ENCODE measurements around the gene TPSB2. TPM values are rescaled to one million over a fixed set of nuclear protein-coding genes. Genes with fewer than 3 reads are reported as not detected.
"Not testable (repeated sequence)": the region's sequence is repeated elsewhere in the genome, so short reads cannot be mapped to it uniquely, and the experiment has no call there.

The TPSB2 gene
- total RNA-seq, 1 experiment from 2014 or later: not detected

- DNase-seq (ENCODE audit: low read depth): not testable (repeated sequence)
These were observed 44.4 kb downstream of the TPSB2 start for GRCh38 chr16:1185460-1186207.

GRCh38 chr16:1184980-1185379 lies 45.0 kb downstream of the TPSB2 start:
- no peak for DNase-seq (ENCODE audit: low read depth)

DNA sequence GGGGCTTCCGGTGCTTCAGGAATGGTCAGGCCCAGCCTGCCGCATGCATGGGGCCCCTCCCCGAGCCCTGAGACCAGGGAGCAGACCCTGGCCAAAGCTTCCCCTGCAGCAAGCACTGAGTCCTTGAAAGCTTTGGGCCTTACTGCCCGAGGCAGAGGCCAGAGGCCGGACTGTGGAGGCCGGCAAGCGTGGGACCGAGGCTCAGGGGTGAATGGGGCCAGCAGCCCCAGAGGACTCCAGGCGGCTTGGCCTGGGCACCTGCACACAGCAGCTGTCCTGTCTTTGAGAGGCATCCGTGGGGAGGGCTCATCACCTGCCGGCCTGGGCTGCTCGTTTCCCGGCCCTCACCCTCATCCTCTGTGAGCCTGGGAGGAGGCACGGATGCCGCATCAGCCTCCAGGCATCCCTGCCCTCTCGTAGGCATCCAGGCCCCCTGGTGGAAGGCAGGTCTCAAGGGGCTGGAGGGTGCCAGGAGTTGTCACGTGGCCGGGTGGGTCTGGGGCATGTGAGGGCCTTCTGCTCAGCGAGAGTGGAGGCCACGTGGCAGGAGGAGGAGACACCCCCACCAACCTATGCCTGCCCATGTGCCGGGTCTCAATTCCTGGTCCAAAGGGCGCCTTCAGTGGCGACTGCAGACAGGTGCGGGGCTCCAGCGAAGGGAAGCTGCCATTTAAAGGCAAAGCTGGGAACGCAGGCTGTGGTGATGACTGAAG lies 45.7 kb downstream of the TPSB2 start:
- DNase-seq (ENCODE audit: low read depth): no peak

- DNase-seq (ENCODE audit: low read depth): no peak
These were observed 46.8 kb downstream of the TPSB2 start for GRCh38 chr16:1182950-1183907.

GRCh38 chr16:1182316-1182671 lies 47.7 kb downstream of the TPSB2 start:
- no peak for DNase-seq (ENCODE audit: low read depth)

DNA sequence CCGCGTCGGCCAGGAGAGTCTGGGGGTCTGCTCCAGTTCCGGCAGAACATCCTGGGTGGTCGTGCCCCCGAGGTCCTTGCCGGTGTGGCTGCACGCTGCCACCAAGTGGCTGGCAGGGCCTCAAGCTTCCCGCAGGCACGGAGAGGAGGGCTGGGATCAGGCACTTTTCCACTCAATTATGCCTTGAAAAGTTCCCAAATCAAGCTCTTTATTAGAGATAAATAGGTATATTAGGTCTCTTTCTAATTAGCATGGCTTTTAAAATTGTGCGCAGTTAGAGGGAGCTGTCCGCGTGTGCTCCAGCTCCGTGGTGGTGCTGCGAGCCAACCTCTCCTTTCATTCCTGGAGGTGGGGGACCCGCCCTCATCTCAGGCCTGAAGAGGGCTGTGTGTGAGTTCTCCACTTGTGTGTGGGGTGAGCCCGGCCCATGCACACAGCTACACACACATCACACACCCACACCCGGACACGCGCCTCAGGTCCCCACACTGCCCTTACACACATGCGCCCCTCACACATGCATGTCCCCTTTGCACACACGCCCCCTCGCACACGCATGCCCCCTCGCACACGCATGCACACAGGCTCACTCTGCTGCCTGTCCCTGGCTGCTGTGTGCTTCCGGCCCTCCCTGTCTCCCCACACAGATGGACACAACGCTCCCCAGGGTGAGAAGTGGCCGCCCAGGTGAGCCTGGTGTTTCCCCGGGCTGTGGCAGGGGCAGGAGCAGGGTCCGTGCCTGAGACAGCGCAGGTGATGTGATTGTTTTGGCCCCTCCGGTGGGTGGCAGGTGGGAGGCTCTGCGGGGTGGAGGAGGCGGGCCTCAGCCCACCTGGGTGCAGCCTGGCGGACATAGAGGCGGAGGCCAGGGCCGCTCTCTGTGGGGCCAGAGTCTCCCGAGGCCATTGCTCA lies 48.3 kb downstream of the TPSB2 start:
- no peak for DNase-seq (ENCODE audit: low read depth)

DNA sequence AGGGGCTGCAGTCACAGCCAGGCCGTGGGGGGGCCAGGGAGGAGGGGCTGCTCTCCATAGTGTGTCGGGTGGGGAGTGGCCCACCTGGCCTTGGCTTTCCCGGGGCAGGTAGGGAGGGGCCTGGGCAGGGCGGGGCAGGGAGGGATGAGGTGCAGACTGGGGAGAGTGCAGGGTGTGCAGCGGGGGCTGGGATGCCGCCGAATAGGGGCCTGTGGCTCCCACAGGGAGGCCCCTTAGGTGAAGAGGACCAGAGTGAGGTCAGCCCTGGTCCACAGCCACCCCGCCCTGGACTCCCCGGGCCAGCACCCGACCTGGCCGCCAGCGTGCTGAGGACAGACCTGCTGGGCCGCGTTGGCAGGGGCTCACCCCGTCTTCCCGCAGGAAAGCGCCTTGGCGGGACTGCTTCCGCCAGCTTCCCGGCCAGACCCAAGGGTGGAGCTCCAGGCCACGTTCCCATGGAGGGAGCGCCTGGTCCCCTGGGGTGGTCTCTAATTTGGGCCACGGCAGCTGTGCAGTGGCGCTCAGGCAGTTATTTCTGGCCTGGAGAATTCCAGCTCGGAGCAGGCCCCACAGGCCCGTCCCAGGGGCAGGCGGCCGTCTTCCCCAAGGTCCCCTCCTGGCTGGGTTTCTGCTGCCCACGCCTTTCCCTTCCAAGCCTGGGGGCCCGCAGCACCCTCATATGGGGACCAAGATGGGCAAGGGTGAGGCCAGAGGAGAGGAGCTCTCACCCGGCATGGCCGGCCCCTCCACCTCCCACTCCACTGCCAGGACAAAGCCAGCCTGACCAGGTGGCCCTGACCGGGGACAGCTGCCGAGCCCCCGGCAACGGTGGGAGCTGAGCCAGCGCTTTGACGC lies 49.2 kb downstream of the TPSB2 start:
- DNase-seq (ENCODE audit: low read depth): no peak

Other genes starting within 250 kb of the TPSB2 start
- gene SOX8, start 248.4 kb downstream of the TPSB2 start, total RNA-seq (2014; rRNA removed; shearing (Covaris generic)): not detected in 2 replicates
- gene SSTR5, start 157.4 kb downstream of the TPSB2 start, total RNA-seq (2014; rRNA removed; shearing (Covaris generic)): not detected in 2 replicates
- gene C1QTNF8, start 133.9 kb downstream of the TPSB2 start, total RNA-seq (2014; rRNA removed; shearing (Covaris generic)): not detected in 2 replicates
- not detected in 2 replicates for gene CACNA1H, start 77.1 kb downstream of the TPSB2 start, total RNA-seq (2014; rRNA removed; shearing (Covaris generic))
- gene TPSG1, start 4.9 kb downstream of the TPSB2 start, total RNA-seq (2014; rRNA removed; shearing (Covaris generic)): not detected in 2 replicates
- not detected in 2 replicates for gene TPSAB1, start 10.5 kb upstream of the TPSB2 start, total RNA-seq (2014; rRNA removed; shearing (Covaris generic))
- gene TPSD1, start 25.9 kb upstream of the TPSB2 start, total RNA-seq (2014; rRNA removed; shearing (Covaris generic)): not detected in 2 replicates
- gene UBE2I, start 79.5 kb upstream of the TPSB2 start, total RNA-seq (2014; rRNA removed; shearing (Covaris generic)): 73.1 and 121 TPM in 2 replicates
- gene BAIAP3, start 103.5 kb upstream of the TPSB2 start, total RNA-seq (2014; rRNA removed; shearing (Covaris generic)): 0.13 and 0.50 TPM in 2 replicates
- gene TSR3, start 121.7 kb upstream of the TPSB2 start, total RNA-seq (2014; rRNA removed; shearing (Covaris generic)): 103 and 109 TPM in 2 replicates
- gene GNPTG, start 121.7 kb upstream of the TPSB2 start, total RNA-seq (2014; rRNA removed; shearing (Covaris generic)): 38.2 and 38.9 TPM in 2 replicates
- gene UNKL, start 184.5 kb upstream of the TPSB2 start, total RNA-seq (2014; rRNA removed; shearing (Covaris generic)): 17.0 and 21.8 TPM in 2 replicates
- 42.0 and 62.9 TPM in 2 replicates for gene UQCC4, start 190.6 kb upstream of the TPSB2 start, total RNA-seq (2014; rRNA removed; shearing (Covaris generic))
- gene PERCC1, start 200.9 kb upstream of the TPSB2 start, total RNA-seq (2014; rRNA removed; shearing (Covaris generic)): not detected in 2 replicates
- 0.03 and 0.26 TPM in 2 replicates for gene CCDC154, start 214.4 kb upstream of the TPSB2 start, total RNA-seq (2014; rRNA removed; shearing (Covaris generic))
- gene CLCN7, start 244.8 kb upstream of the TPSB2 start, total RNA-seq (2014; rRNA removed; shearing (Covaris generic)): 57.5 and 67.0 TPM in 2 replicates